HG02678 (cell line): ENCODE data around the gene PKIB.
A peak's percentile ranks its signal among the peaks of the same experiment; 100 is the strongest.
"Not testable (repeated sequence)": the region's sequence is repeated elsewhere in the genome, so short reads cannot be mapped to it uniquely, and the experiment has no call there.

Source experiments
- ATAC-seq: cut with Tn5 transposase; IDR thresholded peaks from one replicate; pipeline ENCODE4 v1.9.1; 2021; ENCODE audit warnings: mild to moderate bottlenecking, moderate library complexity; ENCODE audit not compliant: unreplicated experiment

The PKIB gene, protein sequence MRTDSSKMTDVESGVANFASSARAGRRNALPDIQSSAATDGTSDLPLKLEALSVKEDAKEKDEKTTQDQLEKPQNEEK

GRCh38 chr6:122609881-122610689, at the start of gene PKIB:
Gene PKIB, plus strand, starts transcription at chr6:122610405. Its CDS starts 107,390 bp downstream, at chr6:122717795.
- ATAC-seq, result peak; percentile 91

DNA sequence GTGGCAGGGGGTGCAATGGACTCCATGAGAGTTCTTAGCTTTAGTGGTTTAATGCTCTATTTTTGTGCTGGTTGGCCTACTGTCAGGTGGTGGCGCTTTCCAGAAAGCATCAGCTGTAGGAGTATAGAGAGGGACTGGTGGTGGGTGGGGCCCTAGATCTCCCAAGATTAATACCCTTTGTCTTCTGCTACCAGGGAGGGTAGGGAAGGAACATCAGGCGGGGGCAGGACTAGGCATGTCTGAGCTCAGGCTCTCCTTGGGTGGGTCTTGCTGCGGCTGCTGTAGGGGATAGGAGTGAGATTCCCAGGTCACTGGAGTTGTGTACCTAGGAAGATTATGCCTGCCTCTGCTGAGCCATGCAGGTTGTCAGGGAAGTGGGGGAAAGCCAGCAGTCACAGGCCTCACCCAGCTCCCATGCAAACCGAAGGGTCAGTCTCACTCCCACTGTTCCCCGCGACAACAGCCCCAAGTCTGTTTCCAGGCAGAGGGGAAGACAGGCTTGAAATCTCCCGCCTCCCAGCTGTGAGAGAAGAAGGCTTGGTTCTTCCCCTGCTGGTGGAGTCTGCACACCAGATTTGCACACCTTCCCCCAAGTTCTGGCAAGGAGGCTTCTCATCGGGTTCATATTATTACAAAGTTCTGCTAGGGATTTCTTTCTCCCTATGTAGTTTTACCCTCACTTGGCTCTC, 46.7 kb upstream of the PKIB start:
- ATAC-seq, result no peak

- no peak for ATAC-seq
Measured at GRCh38 chr6:122564230-122564629, 46.0 kb upstream of the PKIB start.

- ATAC-seq, result no peak
Measured at GRCh38 chr6:122565708-122566107, 44.5 kb upstream of the PKIB start.

DNA sequence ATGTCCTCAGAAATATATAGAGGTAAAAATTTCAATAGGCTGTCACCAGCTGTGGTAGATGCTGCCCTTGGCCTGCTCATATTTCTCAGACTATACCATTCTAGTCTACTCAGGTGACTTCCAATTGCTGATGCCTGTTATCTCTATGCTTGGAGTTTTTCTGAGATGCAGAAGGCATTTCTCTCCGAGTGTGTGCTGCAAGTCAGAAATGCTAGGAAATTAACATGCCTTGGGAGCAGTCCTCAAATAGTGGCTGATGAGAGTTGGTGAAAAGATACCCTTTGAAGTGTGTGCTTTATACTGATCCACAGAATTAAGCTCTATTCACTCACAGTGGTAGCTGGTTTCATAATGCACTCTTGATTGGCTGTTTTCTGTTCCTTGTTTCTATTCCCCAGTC, 43.2 kb upstream of the PKIB start:
- no peak for ATAC-seq

DNA sequence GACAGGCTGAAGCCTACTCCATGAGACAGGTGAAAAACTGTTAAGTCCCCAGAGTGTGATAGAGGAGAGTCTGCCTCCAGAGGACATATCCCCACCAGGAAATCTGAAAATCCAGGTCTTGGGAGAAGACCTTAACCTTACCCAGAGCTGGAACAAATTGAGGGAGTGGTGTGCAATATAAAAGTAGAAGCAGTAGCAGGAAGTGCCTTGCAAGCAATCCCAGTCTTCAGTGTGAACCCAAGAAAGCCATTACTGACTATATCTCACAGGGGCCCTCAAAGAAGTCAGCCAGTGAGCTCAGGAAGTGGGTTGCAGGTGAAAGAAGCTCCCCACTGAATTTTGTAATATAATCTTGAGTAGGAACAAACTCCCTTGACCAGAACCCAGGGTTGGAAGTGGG, 41.9 kb upstream of the PKIB start:
- ATAC-seq, result no peak

- ATAC-seq, result no peak
Measured at GRCh38 chr6:122568797-122569221, 41.4 kb upstream of the PKIB start.

- no peak for ATAC-seq
Measured at GRCh38 chr6:122569230-122569771, 40.9 kb upstream of the PKIB start.

GRCh38 chr6:122571888-122572287, 38.3 kb upstream of the PKIB start:
- no peak for ATAC-seq

- no peak for ATAC-seq
Measured at GRCh38 chr6:122576888-122577287, 33.3 kb upstream of the PKIB start.

DNA sequence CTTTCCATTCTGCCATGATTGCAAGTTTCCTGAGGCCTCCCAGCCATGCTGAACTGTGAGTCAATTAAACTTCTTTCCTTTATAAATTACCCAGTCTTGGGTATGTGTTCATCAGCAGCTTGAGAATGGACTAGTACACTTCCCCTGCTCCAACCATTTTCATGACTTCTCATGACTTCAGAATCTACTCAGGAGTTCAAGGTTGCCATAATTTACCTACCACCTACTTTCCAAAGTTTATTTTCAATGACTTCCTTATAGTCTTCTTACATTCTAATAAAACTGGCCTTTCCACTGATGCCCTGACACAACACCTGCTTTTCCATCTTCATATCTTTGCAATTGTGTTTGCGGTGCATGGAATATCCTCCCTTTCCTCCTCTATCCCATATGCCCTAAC, 31.2 kb upstream of the PKIB start:
- no peak for ATAC-seq

- ATAC-seq, result no peak
Measured at GRCh38 chr6:122580737-122581136, 29.5 kb upstream of the PKIB start.

DNA sequence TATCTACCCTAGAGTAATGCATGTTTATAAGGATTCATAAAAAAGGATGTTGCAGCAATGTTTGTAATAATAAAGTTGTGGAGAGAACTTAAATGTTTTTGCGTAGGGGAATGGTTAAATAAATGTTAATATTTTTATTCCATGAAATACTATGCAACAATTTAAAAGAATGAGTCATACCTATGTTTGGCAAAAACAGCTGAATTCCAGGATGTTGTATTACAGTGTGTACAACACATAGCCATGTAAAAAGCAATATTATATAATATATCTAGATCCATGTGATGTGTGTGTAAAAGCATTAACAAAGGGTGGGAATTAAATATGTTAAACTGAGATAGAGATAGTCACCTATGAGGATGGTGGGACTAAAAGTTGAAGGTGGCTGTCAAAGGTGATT, 21.1 kb upstream of the PKIB start:
- no peak for ATAC-seq

DNA sequence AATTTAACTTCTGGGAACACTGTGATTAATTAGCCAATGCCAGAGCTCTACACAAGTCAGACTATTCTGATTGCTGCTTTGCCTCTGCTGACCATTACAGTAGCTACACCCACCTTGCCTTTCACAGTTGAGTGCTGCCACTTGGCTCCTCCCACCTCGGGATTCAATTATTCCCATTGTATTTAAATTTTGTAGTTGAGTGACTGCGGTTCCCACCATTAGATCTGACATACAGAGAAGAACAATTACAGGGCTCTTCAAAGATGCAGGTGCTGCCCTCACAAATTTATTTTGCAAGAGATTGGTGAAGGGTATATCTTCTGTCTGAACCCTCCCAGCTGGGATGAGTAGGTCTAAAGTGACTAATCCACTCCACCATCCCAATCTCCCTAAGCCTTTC, 11.9 kb upstream of the PKIB start:
- not testable (repeated sequence) for ATAC-seq

DNA sequence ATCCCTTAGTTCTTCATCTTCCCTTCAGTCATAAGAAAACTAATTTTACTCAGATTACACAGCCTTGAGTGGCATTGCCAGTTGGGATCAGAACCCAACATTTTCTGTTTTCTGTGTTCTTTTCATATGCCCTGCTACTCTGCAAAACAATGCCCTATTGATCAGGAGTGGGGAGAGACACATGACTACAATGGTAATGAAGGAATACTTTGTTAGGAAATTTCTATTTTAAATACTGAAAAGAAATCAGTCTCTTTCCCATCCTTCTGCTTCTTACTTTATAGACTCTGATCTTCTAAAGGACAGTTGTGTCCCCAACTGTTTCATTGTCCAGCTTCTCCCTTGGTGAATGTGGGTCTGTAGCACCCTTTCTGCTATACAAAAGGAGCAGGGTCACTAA, 5.5 kb upstream of the PKIB start:
- no peak for ATAC-seq

- ATAC-seq, result peak; percentile 32
Measured at GRCh38 chr6:122610690-122611455, 668 bp downstream of the PKIB start.

- no peak for ATAC-seq
Measured at GRCh38 chr6:122612838-122613237, 2.6 kb downstream of the PKIB start.

DNA sequence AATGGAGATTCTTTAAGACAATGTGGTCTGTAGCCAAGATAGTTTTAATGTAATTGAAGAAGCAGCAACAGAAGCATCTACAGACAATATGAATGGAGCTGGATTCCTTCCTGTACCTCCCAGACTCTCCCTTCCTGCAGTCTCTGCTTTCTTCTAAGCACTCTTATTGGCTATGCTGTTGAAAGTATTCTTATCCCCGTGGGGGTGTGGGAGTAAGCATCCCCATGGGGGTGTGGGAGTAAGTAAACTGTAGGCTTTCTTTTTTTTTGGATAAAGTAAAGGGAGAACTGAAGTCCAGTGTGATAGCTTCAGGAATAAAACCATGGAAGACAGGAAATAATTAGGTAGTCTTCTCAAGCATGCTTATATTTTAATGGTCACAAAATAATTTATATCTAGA, 4.1 kb downstream of the PKIB start:
- ATAC-seq, result no peak

DNA sequence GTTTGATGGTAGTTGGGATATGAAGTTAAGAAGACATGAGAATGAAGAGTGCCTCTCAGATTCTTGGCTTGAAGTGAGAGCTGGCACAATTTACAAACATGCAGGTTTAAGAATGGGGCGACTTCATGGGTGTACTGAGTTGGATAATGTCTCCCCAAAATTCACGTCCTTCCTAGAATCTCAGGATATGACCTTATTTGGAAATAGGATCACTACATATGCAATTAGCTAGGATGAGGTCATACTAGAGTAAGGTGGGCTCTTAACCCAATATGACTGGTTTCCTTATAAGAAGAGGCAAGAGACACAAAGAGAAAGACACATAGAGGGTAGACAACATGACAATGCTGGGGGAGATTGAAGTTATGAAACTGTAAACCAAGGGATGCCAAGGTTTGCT, 5.2 kb downstream of the PKIB start:
- ATAC-seq, result no peak

- ATAC-seq, result no peak
Measured at GRCh38 chr6:122616877-122617276, 6.7 kb downstream of the PKIB start.

- no peak for ATAC-seq
Measured at GRCh38 chr6:122619309-122619708, 9.1 kb downstream of the PKIB start.
